ENCODE measurements around the gene ERCC8. TPM values are rescaled to one million over a fixed set of nuclear protein-coding genes. Genes with fewer than 3 reads are reported as not detected.

Gene ERCC8
- total and polyA plus RNA-seq, 9 of the 15 experiments (the other 6 are each of a cell fraction or from before 2014, with no cell fraction given): 10.1 to 41.8 (median 24.4) TPM

DNA sequence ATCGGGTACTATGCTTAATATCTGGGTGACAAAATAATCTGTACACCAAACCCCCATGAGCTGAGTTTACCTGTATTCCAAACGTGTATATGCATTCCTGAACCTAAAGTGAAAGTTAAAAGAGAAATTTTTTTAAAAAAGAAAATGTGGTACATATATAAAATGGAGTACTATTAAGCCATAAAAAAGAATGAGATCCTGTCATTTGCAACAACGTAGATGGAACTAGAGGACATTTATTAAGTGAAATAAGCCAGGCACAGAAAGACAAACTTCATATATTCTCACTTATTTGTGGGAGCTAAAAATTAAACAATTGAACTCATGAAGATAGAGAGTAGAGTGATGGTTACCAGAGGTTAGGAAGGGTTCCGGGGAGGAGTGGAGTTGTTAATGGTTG, 44.9 kb upstream of the ERCC8 start:
- FAIRE-seq (no peak), DNase-seq (ENCODE audit: extremely low read depth in 1 of 4, low spot score in 3 of 4) (no peak), ATAC-seq (no peak)
- WGBS (ENCODE audit: insufficient coverage, low coverage, missing lambda C conversion rate): 76% methylated on average over 4 of the region's 4 CpGs
- Histone ChIP-seq H4K20me1 (replicated peaks; ENCODE audit: control insufficient read depth, insufficient read depth, low read length) (no peaks in the 10 kb centered on the region), H3K36me3 (ENCODE audit: control insufficient read depth, insufficient read depth, low read length) (peaks cover 3% of the 10 kb centered on the region; the same call in 1 of the 3 replicates), H3K9me1 (ENCODE audit: control insufficient read depth, insufficient read depth, low read length) (no peaks in the 10 kb centered on the region), H3K79me2 (ENCODE audit: control insufficient read depth, insufficient read depth, low read length) (no peaks in the 10 kb centered on the region), H3K27ac (ENCODE audit: extremely low read depth, low read depth, low read length) (no peak overlapping the region), H3K27me3 (ENCODE audit: control insufficient read depth in 2 of 2, insufficient read depth in 2 of 2, low read length in 2 of 2) (no peaks in the 10 kb centered on the region), H3K9me3 (replicated peaks; ENCODE audit: control insufficient read depth, insufficient read depth, low read depth, low read length) (peaks cover 9% of the 10 kb centered on the region), H3K4me3 (no peak overlapping the region), H3K9ac (ENCODE audit: insufficient read depth in 1 of 2, low read depth in 2 of 2, low read length in 2 of 2) (no peak overlapping the region), H3K4me1 (replicated peaks in 1 of 2; ENCODE audit: control insufficient read depth in 2 of 2, insufficient read depth in 2 of 2, low read length in 2 of 2) (no peaks in the 10 kb centered on the region), H2AFZ (ENCODE audit: low read depth, low read length) (no peak overlapping the region), H3K4me2 (ENCODE audit: insufficient read depth, low read length) (no peak overlapping the region)
- no peak for TF ChIP-seq ZNF764 (CRISPR knock-in tag; IDR thresholded peaks at IDR 0.05; ENCODE audit: low read depth)
- TF ChIP-seq, protein P1, sequence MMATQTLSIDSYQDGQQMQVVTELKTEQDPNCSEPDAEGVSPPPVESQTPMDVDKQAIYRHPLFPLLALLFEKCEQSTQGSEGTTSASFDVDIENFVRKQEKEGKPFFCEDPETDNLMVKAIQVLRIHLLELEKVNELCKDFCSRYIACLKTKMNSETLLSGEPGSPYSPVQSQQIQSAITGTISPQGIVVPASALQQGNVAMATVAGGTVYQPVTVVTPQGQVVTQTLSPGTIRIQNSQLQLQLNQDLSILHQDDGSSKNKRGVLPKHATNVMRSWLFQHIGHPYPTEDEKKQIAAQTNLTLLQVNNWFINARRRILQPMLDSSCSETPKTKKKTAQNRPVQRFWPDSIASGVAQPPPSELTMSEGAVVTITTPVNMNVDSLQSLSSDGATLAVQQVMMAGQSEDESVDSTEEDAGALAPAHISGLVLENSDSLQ (IDR thresholded peaks at IDR 0.05): no peak
- TF ChIP-seq, protein P2, sequence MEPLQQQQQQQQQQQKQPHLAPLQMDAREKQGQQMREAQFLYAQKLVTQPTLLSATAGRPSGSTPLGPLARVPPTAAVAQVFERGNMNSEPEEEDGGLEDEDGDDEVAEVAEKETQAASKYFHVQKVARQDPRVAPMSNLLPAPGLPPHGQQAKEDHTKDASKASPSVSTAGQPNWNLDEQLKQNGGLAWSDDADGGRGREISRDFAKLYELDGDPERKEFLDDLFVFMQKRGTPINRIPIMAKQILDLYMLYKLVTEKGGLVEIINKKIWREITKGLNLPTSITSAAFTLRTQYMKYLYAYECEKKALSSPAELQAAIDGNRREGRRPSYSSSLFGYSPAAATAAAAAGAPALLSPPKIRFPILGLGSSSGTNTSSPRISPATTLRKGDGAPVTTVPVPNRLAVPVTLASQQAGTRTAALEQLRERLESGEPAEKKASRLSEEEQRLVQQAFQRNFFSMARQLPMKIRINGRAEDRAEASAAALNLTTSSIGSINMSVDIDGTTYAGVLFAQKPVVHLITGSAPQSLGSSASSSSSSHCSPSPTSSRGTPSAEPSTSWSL (CRISPR knock-in tag; IDR thresholded peaks at IDR 0.05; ENCODE audit: borderline replicate concordance): no peak
- TF ChIP-seq, protein P3, sequence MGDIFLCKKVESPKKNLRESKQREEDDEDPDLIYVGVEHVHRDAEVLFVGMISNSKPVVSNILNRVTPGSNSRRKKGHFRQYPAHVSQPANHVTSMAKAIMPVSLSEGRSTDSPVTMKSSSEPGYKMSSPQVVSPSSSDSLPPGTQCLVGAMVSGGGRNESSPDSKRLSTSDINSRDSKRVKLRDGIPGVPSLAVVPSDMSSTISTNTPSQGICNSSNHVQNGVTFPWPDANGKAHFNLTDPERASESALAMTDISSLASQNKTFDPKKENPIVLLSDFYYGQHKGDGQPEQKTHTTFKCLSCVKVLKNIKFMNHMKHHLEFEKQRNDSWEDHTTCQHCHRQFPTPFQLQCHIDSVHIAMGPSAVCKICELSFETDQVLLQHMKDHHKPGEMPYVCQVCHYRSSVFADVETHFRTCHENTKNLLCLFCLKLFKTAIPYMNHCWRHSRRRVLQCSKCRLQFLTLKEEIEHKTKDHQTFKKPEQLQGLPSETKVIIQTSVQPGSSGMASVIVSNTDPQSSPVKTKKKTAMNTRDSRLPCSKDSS (IDR thresholded peaks at IDR 0.05; ENCODE audit: low read depth, partially characterized antibody): no peak
- BruUV-seq (replicated peaks): no TSS peak
- in situ Hi-C loops (cut with MboI) (no loop called here), intact Hi-C loops (cut with micrococcal nuclease) (no loop called here)
- ChIA-PET POLR2A (no interaction called here), CTCF (ENCODE audit: low intra/inter-chr PET ratio) (no interaction called here)

Measured in K562 (cell line).